GM18873 (cell line): ENCODE results near the gene GSG1.

ENCODE experiments used
- ATAC-seq: cut with Tn5 transposase; IDR thresholded peaks from one replicate; pipeline ENCODE4 v1.9.1; 2021; ENCODE audit warnings: mild to moderate bottlenecking, moderate library complexity, moderate number of reproducible peaks; ENCODE audit not compliant: unreplicated experiment, low FRiP score

GSG1 gene

GRCh38 chr12:13103391-13104033 lies at the start of gene GSG1:
TSS of gene GSG1 (minus strand) at chr12:13103667. CDS start at chr12:13103512, 155 bp downstream.
- ATAC-seq, result no peak

DNA sequence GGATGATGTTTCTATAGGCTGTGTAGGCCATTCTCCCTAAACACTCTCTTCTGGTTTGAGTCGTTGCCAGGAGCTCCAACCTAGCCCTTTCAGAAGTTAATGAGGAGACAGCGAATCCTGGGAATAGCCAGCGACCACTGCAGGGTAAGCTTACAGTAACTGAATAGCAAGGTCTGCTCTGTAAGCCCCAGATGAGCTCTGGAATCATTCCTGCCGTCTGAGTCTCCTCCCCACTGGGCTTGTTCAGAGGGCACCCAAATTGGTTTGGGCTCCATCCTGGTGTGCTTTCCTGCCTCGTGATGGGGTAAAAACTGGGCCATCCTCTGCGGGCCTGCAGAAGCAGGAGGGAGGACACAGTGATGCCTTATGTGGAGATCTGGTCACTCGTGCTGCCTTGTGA lies 49.7 kb upstream of the GSG1 start:
- ATAC-seq, result no peak

- ATAC-seq, result no peak
These were observed 49.3 kb upstream of the GSG1 start for GRCh38 chr12:13152756-13153155.

GRCh38 chr12:13152281-13152680 lies 48.8 kb upstream of the GSG1 start:
- ATAC-seq, result no peak

DNA sequence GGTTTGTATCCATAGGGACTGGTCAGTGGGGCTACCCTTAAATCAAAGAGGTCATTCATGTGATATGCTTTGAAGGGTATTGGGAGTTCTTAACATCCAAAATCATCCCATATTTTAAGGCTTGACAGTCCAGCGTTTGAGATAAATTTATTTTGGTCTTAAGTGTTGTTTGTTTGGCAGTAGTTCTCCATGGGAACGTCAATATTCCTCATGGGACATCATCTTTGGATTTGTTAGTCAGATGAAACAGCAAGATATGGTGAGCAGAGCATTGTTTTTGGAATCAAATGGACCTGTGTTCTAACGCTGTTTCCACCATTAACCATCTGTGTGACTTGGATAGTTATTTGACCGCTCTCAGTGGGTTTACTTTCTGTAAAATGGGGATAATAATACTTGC lies 45.9 kb upstream of the GSG1 start:
- ATAC-seq, result no peak

- no peak for ATAC-seq
These were observed 45.0 kb upstream of the GSG1 start for GRCh38 chr12:13148485-13148847.

DNA sequence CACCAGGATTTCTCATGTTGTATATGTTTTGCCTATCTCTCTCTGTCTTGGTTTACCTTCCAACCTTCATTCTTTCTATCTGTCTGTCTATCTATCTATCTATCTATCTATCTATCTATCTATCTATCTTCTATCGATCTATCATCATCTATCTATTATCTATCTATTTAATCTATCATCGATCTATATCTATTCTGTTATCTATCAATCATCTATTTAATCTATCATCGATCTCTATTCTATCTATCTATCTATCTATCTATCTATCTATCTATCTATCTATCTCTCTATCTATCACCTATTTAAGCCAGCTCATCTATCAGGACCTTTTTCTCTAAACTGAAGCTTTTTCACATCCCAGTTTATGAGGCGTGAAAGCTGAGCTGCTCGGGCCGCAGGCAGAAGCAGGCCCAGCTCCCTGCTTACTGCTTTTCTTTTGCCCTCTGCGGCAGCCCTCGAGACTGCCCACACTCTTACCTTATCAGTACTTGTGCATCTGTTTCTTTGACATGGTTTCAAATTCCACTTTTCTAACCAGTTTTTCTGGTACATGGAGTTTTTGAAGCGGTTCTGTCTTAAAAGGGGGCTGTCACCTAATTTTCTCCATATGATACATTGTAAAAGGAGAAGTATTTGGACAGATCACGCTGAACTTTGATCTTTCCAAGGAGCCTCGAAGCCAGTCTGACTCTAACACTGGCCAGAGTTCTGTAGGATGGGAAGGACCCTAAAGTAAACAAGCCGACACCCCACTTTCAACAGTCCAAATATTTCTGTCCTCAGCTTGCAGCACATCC lies 44.4 kb upstream of the GSG1 start:
- ATAC-seq, result no peak

- no peak for ATAC-seq
These were observed 43.0 kb upstream of the GSG1 start for GRCh38 chr12:13146336-13146938.

GRCh38 chr12:13144266-13144828 lies 40.9 kb upstream of the GSG1 start:
- no peak for ATAC-seq

DNA sequence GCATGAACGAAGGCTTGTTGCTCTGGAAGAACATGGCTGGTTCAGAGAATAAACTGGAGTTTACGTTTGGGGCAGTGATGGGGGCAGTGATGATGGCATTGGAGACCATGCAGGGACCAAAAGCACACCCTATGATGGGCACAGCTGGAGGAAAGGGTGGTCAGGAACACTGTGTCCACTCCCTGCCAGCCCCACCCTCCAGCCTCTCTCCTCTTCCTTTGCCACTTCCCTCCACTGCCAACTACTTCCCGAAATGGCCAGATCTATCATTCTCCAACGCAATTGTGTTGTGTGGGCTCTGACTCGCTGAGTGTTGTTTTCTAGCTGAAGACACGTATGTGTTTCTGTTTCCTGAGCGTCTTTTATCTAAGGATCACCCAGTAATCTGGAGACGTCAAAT lies 39.3 kb upstream of the GSG1 start:
- ATAC-seq, result no peak

DNA sequence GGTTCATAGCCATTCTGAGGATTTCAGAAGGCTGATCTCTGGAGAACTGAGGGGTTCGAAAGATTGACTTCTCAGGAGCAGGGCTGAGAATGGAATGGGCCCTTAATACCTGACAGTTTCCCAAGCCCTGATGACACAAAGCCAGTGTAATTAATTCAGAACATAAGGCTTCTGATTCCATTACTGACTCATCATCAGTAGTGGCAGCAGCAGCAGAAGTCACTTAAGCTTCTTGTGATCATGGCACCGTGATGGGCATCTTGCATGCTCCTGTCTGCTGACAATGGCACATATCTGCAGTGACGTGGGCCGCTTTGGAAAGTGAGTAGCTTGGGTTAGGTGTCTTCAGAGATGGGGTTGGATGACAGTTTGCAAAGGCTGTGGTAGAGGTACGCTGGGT lies 38.2 kb upstream of the GSG1 start:
- ATAC-seq, result no peak

DNA sequence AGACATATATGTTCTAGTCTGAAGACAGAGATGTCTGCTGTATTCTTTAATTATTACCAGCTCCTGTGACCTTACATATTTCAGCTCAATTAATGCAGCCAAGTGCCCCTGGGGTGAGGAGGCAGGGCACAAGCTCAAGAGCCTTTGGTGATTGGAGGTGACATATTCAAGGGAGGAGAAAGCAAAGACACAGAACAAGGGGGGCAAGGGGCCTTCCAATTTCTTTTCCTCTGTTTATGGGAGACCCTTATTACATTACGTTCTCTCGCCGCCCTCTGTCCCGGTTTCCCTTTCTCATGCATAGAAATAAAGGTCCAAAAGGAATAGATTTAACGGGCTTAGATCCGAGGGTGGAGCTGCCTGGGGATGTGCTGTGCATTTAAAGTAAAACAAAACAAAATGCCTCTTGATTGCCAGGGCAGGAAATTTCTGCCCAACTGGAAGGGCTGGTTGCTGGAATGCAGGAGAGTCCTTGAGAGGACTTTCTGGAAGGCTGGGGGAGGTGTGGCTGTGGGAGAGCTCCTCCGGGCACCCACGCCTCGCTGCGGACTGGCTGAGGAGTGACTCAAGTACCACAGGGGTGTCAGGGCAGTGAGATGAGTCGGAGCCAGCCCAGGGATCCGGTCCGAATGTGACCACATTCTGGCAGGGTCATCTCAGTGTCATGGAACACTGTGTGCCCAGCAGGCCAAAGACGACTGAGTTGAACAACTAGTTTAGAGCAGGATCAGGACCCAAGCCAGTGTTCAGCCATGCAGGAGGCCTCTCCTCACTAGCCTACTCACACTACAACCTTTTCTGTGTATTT lies 32.1 kb upstream of the GSG1 start:
- no peak for ATAC-seq

- no peak for ATAC-seq
These were observed 30.4 kb upstream of the GSG1 start for GRCh38 chr12:13133886-13134285.

DNA sequence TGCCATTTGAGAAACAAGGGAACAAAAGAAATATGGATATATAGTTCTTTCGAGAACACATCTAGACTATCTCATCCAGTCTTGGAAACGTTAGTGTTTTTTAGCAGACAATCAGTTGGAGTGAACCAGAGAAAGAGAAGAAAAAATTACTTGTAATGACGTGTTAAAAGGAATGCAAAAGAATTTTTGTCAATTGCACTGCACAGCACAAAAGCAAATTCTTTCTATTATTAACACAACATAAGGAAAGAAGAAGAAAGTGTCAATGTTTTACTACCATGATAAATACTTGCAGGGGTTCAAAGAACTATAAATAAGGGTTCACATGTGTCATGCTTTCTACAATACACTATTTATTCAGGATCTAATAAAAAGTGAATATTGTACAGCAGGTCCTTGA lies 27.5 kb upstream of the GSG1 start:
- ATAC-seq, result no peak

GRCh38 chr12:13128291-13128965 lies 25.0 kb upstream of the GSG1 start:
- ATAC-seq, result no peak

GRCh38 chr12:13127444-13127843 lies 24.0 kb upstream of the GSG1 start:
- no peak for ATAC-seq

GRCh38 chr12:13126494-13126893 lies 23.0 kb upstream of the GSG1 start:
- no peak for ATAC-seq

DNA sequence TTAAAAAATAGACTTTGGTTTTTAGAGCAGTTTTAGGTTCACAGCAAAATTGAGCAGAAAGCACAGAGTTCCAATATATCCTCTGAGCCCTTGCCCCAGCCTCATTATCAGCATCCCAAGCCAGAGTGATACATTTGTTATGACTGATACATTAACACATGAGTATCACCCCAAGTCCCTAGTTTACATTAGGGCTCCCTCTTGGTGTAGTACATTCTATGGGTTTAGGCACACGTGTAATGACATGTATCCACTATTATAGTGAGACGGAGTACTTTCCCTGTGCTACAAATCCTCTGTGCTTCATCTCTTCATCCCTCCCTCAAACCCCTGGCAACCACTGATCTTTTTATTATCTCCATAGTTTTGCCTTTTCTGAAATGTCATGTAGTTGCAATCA lies 22.5 kb upstream of the GSG1 start:
- ATAC-seq, result no peak

GRCh38 chr12:13124656-13125505 lies 21.4 kb upstream of the GSG1 start:
- ATAC-seq, result no peak
